LNCaP clone FGC (cell line): ENCODE measurements around the gene INSYN2B.

Source experiments
- DNase-seq: peaks from one replicate; pipeline ENCODE4 v3.0.0-alpha.2; 2011; ENCODE audit warnings: low read depth
- H3K4me3 ChIP-seq: 2 replicates; pipeline ENCODE4 v1.5.1; 2011; ENCODE audit warnings: mild to moderate bottlenecking, low read depth, low read length, control low read depth
- CTCF ChIP-seq: IDR thresholded peaks from 2 replicates; pipeline ENCODE4 v1.5.1; 2012; ENCODE audit warnings: mild to moderate bottlenecking; ENCODE audit not compliant: control insufficient read depth, insufficient read depth; ENCODE audit errors: extremely low read depth

INSYN2B gene

GRCh38 chr5:169941542-169941941 is 38.8 kb downstream of the INSYN2B start:
- TF ChIP-seq CTCF = no peak
- H3K4me3 ChIP-seq = no peak overlapping the region
- no peak for DNase-seq

GRCh38 chr5:169939731-169940130 is 40.6 kb downstream of the INSYN2B start:
- no peak for DNase-seq

GRCh38 chr5:169938439-169938838 is 41.9 kb downstream of the INSYN2B start:
- no peak for DNase-seq
- H3K4me3 ChIP-seq = no peak overlapping the region
- no peak for TF ChIP-seq CTCF

More at GRCh38 chr5:169939731-169940130, 40.6 kb downstream of the INSYN2B start:
- no peak overlapping the region for H3K4me3 ChIP-seq
- TF ChIP-seq CTCF = no peak

- DNase-seq = no peak
- TF ChIP-seq CTCF = no peak
- no peak overlapping the region for H3K4me3 ChIP-seq
These were observed 44.5 kb downstream of the INSYN2B start for GRCh38 chr5:169935762-169936161.

- no peak overlapping the region for H3K4me3 ChIP-seq
- DNase-seq = no peak
- TF ChIP-seq CTCF = no peak
These were observed 45.3 kb downstream of the INSYN2B start for GRCh38 chr5:169934990-169935389.

GRCh38 chr5:169933616-169934015 is 46.7 kb downstream of the INSYN2B start:
- peak; percentile 36 for DNase-seq
- no peak overlapping the region for H3K4me3 ChIP-seq
- no peak for TF ChIP-seq CTCF

GRCh38 chr5:169933127-169933526 is 47.2 kb downstream of the INSYN2B start:
- DNase-seq = no peak
- no peak overlapping the region for H3K4me3 ChIP-seq
- no peak for TF ChIP-seq CTCF
